ENCODE results near the gene TMEM69. TPM values are rescaled to one million over a fixed set of nuclear protein-coding genes. Genes with fewer than 3 reads are reported as not detected.
"Not testable (repeated sequence)": the region's sequence is repeated elsewhere in the genome, so short reads cannot be mapped to it uniquely, and the experiment has no call there.

The TMEM69 gene
- total RNA-seq, 8 experiments from 2014 or later = 25.2 to 49.4 (median 41.1) TPM

DNA sequence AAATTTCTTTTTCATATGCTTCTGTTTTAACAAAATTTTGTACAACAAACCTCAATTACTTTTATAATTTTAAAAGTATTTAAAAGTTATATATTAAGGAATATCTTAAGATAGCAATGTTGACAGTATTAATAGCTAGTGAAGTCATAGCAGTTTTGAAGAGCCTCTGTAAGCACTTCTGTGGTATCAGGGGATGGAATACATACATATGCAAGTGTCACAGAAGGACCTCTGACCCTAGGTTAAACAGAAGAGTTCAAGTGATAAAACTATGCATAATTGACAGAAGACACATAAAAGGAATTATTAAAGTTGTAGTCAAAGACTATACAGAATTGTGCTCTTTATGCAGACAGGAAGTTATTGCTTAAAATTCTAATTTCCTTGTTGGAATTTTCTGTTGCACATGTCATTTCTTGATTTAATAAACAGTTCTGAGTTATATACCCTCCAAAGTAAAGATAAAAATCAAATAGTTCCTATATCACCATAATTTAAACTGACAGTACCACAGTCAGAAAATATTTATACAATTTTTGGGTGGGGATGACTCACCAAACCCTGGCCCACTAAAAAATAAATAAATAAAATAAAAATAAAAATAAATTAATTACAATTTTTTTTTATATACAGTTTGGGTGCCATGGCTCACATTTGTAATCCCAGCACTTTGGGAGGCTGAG lies 35.4 kb downstream of the TMEM69 start:
- Histone ChIP-seq H3K4me1 (replicated peaks in 1 of 2) (no peaks in the 10 kb centered on the region), H3K27ac (no peak overlapping the region), H3K4me3 (no peak overlapping the region)
- in situ Hi-C loops (cut with MboI; ENCODE audit: low pct_unique_long_range_greater_than_20kb in 2 of 9, low sequenced_read_pairs in 9 of 9, unreplicated experiment in 9 of 9) = no loop called here
- ATAC-seq (replicated peaks in 6 of 8) = no peak

DNA sequence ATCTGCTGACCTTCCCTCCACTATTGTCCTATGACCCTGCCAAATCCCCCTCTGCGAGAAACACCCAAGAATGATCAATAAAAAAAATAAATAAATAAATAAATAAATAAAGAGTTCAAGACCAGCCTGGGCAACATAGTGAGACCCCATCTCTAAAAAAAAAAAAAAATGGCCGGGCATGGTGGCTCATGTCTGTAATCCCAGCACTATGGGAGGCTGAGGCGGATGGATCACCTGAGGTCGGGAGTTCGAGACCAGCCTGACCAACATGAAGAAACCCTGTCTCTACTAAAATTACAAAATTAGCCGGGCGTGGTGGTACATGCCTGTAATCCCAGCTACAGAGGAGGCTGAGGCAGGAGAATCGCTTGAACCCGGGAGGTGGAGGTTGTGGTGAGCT lies 38.0 kb downstream of the TMEM69 start:
- H3K27ac ChIP-seq; ATAC-seq (replicated peaks in 6 of 8); in situ Hi-C loops (cut with MboI; ENCODE audit: low pct_unique_long_range_greater_than_20kb in 2 of 9, low sequenced_read_pairs in 9 of 9, unreplicated experiment in 9 of 9); H3K4me3 ChIP-seq; H3K4me1 ChIP-seq (replicated peaks in 1 of 2): not testable (repeated sequence)
- WGBS, 10 experiments = 88 to 100% (median 95%) methylated on average over 2 to 8 of the region's 9 CpGs; no CpG with 5 or more reads in 4 of the 10 experiments

DNA sequence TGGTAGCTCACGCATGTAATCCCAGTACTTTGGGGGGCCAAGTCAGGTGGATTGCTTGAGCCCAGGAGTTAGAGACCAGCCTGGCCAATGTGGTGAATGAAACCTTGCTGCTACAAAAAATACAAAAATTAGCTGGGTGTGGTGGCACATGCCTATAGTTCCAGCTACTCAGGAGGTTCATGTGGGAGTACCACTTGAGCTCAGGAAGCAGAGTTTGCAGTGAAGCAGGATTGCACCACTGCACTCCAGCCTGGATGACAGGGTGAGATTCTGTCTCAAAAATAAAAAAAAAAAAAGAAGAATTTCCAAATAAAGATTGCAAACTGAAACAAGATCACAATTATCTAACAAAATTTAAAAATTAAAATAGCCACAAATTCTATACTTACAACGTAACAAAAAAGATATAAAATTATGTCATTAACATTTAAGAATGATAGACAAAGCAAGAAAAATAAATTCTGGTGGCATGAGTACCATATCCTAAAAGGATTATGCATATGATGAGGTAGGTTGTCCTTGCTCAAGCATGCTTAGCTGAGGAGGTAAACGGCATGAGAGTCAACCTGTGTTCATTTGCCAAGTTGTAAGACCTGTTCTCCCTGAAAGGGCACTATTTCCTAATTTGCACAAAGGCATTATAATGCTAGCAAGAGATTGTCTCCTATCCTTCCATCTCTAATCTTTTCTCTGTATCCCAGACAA lies 42.2 kb downstream of the TMEM69 start:
- Histone ChIP-seq H3K4me1 (replicated peaks in 1 of 2) (no peaks in the 10 kb centered on the region), H3K27ac (no peak overlapping the region), H3K4me3 (no peak overlapping the region)
- WGBS, 10 experiments = 56 to 100% (median 84%) methylated on average over 1 to 3 of the region's 3 CpGs
- ATAC-seq (replicated peaks in 6 of 8) = no peak
- in situ Hi-C loops (cut with MboI; ENCODE audit: low pct_unique_long_range_greater_than_20kb in 2 of 9, low sequenced_read_pairs in 9 of 9, unreplicated experiment in 9 of 9) = no loop called here

DNA sequence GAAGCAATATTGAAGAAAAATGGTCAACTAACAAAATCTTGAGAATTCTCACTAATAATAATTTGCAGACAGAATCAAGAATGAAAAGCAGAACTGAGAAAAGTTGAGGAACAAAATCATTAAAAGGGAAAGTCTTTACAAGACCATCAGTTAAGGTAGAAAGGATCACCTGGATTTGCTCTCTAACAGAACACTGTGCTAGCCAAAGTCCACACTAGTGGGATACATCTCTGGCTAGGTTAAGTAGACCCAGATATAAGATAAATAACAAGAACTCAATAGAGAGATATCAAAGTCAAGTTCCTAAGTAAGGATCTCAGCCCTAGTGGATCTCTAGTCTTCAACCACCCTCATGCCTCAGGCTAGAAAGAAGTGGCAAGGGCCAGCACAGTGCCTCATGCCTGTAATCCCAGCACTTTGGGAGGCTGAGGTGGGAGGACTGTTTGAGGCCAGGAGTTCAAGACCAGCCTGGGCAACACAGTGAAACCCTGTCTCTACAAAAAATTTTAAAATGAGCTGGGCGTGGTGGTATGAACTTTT lies 42.9 kb downstream of the TMEM69 start:
- H3K4me1 ChIP-seq (replicated peaks in 1 of 2) = no peaks in the 10 kb centered on the region
- no peak for ATAC-seq (replicated peaks in 6 of 8)
- H3K4me3 ChIP-seq = no peak overlapping the region
- in situ Hi-C loops (cut with MboI; ENCODE audit: low pct_unique_long_range_greater_than_20kb in 2 of 9, low sequenced_read_pairs in 9 of 9, unreplicated experiment in 9 of 9) = no loop called here
- WGBS, 10 experiments = 75 to 100% (median 100%) methylated on average over 1 of the region's 1 CpG; no CpG with 5 or more reads in 5 of the 10 experiments
- H3K27ac ChIP-seq = no peak overlapping the region

DNA sequence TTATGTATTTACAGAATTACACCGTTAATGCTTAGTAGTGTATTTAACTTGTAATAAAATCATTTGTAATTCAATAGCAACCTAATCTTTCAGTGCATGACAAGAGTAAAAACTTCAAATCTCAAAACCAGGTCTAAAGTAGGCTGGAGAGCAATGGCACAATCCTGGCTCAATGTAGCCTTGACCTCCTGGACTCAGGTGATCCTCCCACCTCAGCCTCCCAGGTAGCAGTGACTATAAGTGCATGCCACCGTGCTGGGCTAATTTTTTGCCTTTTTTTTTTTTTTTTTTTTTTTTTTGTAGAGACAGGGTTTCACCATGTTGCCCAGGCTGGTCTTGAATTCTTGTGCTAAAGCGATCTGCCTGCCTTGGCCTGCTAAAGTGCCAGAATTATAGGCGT lies 51.2 kb downstream of the TMEM69 start:
- ATAC-seq (replicated peaks in 6 of 8) = no peak
- Histone ChIP-seq H3K4me3 (no peak overlapping the region), H3K4me1 (replicated peaks in 1 of 2) (no peaks in the 10 kb centered on the region), H3K27ac (no peak overlapping the region)
- WGBS, 10 experiments = 80 to 100% (median 100%) methylated on average over 1 to 4 of the region's 4 CpGs
- in situ Hi-C loops (cut with MboI; ENCODE audit: low pct_unique_long_range_greater_than_20kb in 2 of 9, low sequenced_read_pairs in 9 of 9, unreplicated experiment in 9 of 9) = no loop called here

DNA sequence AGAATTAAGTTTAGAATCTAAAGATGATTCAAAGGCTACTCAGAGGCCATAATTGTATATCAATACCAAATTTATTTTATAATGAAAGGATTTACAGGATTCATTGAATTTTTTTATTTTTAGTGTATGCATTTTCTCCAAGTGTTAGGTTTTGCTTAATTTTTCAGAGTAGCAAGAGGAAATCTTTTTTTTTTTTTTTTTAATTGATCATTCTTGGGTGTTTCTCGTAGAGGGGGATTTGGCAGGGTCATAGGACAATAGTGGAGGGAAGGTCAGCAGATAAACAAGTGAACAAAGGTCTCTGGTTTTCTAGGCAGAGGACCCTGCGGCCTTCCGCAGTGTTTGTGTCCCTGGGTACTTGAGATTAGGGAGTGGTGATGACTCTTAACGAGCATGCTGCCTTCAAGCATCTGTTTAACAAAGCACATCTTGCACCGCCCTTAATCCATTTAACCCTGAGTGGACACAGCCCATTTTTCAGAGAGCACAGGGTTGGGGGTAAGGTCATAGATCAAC lies 51.7 kb downstream of the TMEM69 start:
- WGBS, 10 experiments = 69 to 100% (median 83%) methylated on average over 1 to 3 of the region's 5 CpGs; no CpG with 5 or more reads in 3 of the 10 experiments
- ATAC-seq (replicated peaks in 6 of 8); in situ Hi-C loops (cut with MboI; ENCODE audit: low pct_unique_long_range_greater_than_20kb in 2 of 9, low sequenced_read_pairs in 9 of 9, unreplicated experiment in 9 of 9); H3K4me3 ChIP-seq; H3K27ac ChIP-seq; H3K4me1 ChIP-seq (replicated peaks in 1 of 2): not testable (repeated sequence)

Other genes with a start within 250 kb of the TMEM69 start
- 10 to 100 TPM in 1 of 8 experiments, 1 to 10 TPM in 7; 1.1 to 17.3 (median 2.0) TPM for gene TESK2, start 197.0 kb upstream of the TMEM69 start, total RNA-seq
- 1 to 10 TPM in 7 of 8 experiments, under 1 TPM in 1; 0.76 to 5.5 (median 2.6) TPM for gene CCDC163, start 188.1 kb upstream of the TMEM69 start, total RNA-seq
- gene MMACHC, start 187.9 kb upstream of the TMEM69 start, total RNA-seq = 10 to 100 TPM in 2 of 8 experiments, 1 to 10 TPM in 6; 3.7 to 12.7 (median 5.3) TPM
- gene PRDX1, start 166.3 kb upstream of the TMEM69 start, total RNA-seq = 1,000 to 10,000 TPM in 1 of 8 experiments, 100 to 1,000 TPM in 7; 245 to 1,200 (median 476) TPM
- gene AKR1A1, start 137.4 kb upstream of the TMEM69 start, total RNA-seq = 100 to 1,000 TPM in 7 of 8 experiments, 10 to 100 TPM in 1; 88.1 to 272 (median 151) TPM
- gene NASP, start 104.1 kb upstream of the TMEM69 start, total RNA-seq = 100 to 1,000 TPM in 5 of 8 experiments, 10 to 100 TPM in 3; 34.6 to 392 (median 116) TPM
- 1 to 10 TPM in 5 of 8 experiments, under 1 TPM in 3; 0.15 to 4.8 (median 1.2) TPM for gene CCDC17, start 64.1 kb upstream of the TMEM69 start, total RNA-seq
- gene GPBP1L1, start 1.6 kb upstream of the TMEM69 start, total RNA-seq = 100 to 1,000 TPM in 2 of 8 experiments, 10 to 100 TPM in 6; 63.0 to 112 (median 84.4) TPM
- gene IPP, start 62.5 kb downstream of the TMEM69 start, total RNA-seq = 10 to 100 TPM in 7 of 8 experiments, 1 to 10 TPM in 1; 7.9 to 16.3 (median 14.2) TPM
- gene MAST2, start 115.4 kb downstream of the TMEM69 start, total RNA-seq = 10 to 100 TPM; 17.8 to 50.0 (median 31.7) TPM

Measured in motor neuron (in vitro differentiated cells).